Measurements from ENCODE around the gene NFIB. TPM values are rescaled to one million over a fixed set of nuclear protein-coding genes. Genes with fewer than 3 reads are reported as not detected.

NFIB gene
- total and polyA plus RNA-seq, 2 of the 13 experiments (the other 11 are each of a cell fraction or from before 2014, with no cell fraction given): 0.98 to 4.6 TPM

DNA sequence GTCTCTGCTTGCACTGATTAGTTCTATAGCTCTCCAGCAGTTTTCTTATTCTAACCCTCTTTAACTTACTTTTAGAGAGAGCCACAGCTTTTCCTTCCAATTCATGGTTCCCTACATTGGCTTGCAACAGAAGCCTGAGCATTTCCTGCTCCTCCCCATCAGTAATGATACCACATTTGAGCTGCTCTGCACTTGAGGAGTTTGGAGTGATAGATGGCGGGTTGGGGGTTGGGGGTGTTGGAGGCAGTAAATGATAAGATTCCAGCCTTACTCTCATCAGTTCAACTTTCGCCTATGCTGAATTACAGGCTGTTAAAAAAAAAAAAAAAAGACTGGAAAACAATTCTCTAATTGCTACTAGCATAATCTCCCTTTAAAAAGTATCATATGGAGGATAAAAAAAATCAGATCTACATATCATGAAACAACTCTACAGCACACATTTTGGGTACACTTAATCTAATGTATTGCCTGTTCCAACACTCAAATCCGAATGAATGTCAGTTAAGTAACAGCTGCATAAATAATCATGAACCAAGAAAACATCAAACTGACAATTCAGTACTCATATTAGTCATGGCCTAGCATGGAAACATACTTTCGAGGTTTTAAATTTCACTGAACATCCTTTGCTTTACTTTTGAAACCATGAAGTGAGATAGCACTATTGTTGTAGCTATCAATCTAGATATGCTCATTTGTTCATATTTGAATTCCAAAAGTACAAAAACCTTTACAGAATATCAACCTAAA is 224.7 kb downstream of the NFIB start (continued):
- TF ChIP-seq, protein P1, sequence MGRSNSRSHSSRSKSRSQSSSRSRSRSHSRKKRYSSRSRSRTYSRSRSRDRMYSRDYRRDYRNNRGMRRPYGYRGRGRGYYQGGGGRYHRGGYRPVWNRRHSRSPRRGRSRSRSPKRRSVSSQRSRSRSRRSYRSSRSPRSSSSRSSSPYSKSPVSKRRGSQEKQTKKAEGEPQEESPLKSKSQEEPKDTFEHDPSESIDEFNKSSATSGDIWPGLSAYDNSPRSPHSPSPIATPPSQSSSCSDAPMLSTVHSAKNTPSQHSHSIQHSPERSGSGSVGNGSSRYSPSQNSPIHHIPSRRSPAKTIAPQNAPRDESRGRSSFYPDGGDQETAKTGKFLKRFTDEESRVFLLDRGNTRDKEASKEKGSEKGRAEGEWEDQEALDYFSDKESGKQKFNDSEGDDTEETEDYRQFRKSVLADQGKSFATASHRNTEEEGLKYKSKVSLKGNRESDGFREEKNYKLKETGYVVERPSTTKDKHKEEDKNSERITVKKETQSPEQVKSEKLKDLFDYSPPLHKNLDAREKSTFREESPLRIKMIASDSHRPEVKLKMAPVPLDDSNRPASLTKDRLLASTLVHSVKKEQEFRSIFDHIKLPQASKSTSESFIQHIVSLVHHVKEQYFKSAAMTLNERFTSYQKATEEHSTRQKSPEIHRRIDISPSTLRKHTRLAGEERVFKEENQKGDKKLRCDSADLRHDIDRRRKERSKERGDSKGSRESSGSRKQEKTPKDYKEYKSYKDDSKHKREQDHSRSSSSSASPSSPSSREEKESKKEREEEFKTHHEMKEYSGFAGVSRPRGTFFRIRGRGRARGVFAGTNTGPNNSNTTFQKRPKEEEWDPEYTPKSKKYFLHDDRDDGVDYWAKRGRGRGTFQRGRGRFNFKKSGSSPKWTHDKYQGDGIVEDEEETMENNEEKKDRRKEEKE (IDR thresholded peaks at IDR 0.05): no peak

DNA sequence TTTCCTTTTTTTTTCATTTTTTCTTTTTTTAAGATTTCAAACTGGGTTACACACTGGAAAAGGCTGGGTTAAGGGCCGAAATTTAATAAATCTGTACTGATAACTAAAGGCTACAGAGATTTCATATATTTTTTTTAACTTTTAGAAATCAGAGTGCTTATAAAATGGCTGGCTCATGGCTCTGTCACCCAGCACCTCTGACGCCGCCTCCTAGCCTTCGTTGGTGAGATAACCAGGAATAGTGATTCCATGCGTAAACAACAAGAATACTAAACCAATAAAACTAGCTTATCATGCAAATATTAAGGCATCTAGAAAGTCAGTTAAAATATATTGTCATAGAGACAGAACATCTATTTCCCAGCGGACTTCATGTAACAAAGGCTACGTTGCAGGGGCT is 226.4 kb downstream of the NFIB start:
- 55% methylated on average over 7 of the region's 7 CpGs for WGBS (ENCODE audit: low lambda C conversion rate)
- DNase-seq (ENCODE audit: low spot score) (no peak), FAIRE-seq (no peak), ATAC-seq (no peak)
- H4K20me1 ChIP-seq (ENCODE audit: insufficient read depth, low read length): no peaks in the 10 kb centered on the region
- no peak overlapping the region for H3K4me2 ChIP-seq (ENCODE audit: low read depth, low read length)
- ChIA-PET POLR2A (no interaction called here), CTCF (ENCODE audit: low intra/inter-chr PET ratio, low total read pairs) (no interaction called here)
- intact Hi-C loops (cut with micrococcal nuclease; ENCODE audit: unreplicated experiment): no loop called here
- no peak overlapping the region for H3K27ac ChIP-seq (ENCODE audit: extremely low read length, insufficient read depth, low read length)
- no peaks in the 10 kb centered on the region for H3K9me3 ChIP-seq (ENCODE audit: low read length)
- no peaks in the 10 kb centered on the region for H3K79me2 ChIP-seq (ENCODE audit: insufficient read depth, low read length)
- no peaks in the 10 kb centered on the region for H3K36me3 ChIP-seq (replicated peaks in 1 of 2; ENCODE audit: control insufficient read depth in 1 of 2, insufficient read depth in 2 of 2, low read length in 2 of 2)
- in situ Hi-C loops (cut with HindIII; ENCODE audit: extremely low pct_ligation_motif_present, low pct_unique_long_range_greater_than_20kb): no loop called here
- no peaks in the 10 kb centered on the region for H3K27me3 ChIP-seq (ENCODE audit: control insufficient read depth in 1 of 2, insufficient read depth in 2 of 2, low read length in 2 of 2)
- no peak overlapping the region for H3K9ac ChIP-seq (ENCODE audit: insufficient read depth, low read depth, low read length)
- H3K4me3 ChIP-seq (replicated peaks in 1 of 3; ENCODE audit: insufficient read depth in 1 of 3, low read depth in 2 of 3, low read length in 3 of 3): no peak overlapping the region
- no TSS peak for BruUV-seq (replicated peaks)
- H3K4me1 ChIP-seq (ENCODE audit: insufficient read depth, low read length): no peaks in the 10 kb centered on the region
- H2AFZ ChIP-seq (ENCODE audit: low read length): no peak overlapping the region
- TF ChIP-seq, protein P2, sequence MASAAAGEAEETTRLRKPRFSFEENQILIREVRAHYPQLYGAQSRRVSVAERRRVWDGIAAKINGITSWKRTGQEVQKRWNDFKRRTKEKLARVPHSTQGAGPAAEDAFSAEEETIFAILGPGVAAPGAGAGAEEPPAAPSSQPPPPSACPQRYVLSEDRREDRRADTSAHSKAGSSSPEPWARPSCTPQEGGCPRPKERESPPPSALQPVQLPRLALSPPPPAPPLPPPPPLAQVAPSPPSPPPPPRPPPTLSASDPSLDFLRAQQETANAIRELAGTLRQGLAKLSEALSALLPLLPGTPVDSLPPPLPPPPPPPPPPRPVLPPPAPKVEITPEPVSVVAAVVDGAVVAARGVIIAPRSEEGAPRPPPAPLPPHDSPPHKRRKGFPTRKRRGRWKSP (CRISPR knock-in tag; IDR thresholded peaks at IDR 0.05): no peak
- TF ChIP-seq, protein P3, sequence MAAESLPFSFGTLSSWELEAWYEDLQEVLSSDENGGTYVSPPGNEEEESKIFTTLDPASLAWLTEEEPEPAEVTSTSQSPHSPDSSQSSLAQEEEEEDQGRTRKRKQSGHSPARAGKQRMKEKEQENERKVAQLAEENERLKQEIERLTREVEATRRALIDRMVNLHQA (CRISPR knock-in tag; IDR thresholded peaks at IDR 0.05): no peak
- TF ChIP-seq ZNF10 (CRISPR knock-in tag; IDR thresholded peaks at IDR 0.05; ENCODE audit: borderline replicate concordance, low read depth) (no peak), ZNF644 (CRISPR knock-in tag; IDR thresholded peaks at IDR 0.05; ENCODE audit: low read depth) (no peak), RARG (CRISPR knock-in tag; IDR thresholded peaks at IDR 0.05; ENCODE audit: low read depth) (no peak)
- TF ChIP-seq, protein P4, sequence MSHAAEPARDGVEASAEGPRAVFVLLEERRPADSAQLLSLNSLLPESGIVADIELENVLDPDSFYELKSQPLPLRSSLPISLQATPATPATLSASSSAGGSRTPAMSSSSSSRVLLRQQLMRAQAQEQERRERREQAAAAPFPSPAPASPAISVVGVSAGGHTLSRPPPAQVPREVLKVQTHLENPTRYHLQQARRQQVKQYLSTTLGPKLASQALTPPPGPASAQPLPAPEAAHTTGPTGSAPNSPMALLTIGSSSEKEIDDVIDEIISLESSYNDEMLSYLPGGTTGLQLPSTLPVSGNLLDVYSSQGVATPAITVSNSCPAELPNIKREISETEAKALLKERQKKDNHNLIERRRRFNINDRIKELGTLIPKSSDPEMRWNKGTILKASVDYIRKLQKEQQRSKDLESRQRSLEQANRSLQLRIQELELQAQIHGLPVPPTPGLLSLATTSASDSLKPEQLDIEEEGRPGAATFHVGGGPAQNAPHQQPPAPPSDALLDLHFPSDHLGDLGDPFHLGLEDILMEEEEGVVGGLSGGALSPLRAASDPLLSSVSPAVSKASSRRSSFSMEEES (CRISPR knock-in tag; IDR thresholded peaks at IDR 0.05): no peak
- TF ChIP-seq, protein P5, sequence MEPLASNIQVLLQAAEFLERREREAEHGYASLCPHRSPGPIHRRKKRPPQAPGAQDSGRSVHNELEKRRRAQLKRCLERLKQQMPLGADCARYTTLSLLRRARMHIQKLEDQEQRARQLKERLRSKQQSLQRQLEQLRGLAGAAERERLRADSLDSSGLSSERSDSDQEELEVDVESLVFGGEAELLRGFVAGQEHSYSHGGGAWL (CRISPR knock-in tag; IDR thresholded peaks at IDR 0.05): no peak
- TF ChIP-seq, protein P6, sequence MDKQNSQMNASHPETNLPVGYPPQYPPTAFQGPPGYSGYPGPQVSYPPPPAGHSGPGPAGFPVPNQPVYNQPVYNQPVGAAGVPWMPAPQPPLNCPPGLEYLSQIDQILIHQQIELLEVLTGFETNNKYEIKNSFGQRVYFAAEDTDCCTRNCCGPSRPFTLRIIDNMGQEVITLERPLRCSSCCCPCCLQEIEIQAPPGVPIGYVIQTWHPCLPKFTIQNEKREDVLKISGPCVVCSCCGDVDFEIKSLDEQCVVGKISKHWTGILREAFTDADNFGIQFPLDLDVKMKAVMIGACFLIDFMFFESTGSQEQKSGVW (CRISPR knock-in tag; IDR thresholded peaks at IDR 0.05; ENCODE audit: borderline replicate concordance): no peak
- TF ChIP-seq, protein P7, sequence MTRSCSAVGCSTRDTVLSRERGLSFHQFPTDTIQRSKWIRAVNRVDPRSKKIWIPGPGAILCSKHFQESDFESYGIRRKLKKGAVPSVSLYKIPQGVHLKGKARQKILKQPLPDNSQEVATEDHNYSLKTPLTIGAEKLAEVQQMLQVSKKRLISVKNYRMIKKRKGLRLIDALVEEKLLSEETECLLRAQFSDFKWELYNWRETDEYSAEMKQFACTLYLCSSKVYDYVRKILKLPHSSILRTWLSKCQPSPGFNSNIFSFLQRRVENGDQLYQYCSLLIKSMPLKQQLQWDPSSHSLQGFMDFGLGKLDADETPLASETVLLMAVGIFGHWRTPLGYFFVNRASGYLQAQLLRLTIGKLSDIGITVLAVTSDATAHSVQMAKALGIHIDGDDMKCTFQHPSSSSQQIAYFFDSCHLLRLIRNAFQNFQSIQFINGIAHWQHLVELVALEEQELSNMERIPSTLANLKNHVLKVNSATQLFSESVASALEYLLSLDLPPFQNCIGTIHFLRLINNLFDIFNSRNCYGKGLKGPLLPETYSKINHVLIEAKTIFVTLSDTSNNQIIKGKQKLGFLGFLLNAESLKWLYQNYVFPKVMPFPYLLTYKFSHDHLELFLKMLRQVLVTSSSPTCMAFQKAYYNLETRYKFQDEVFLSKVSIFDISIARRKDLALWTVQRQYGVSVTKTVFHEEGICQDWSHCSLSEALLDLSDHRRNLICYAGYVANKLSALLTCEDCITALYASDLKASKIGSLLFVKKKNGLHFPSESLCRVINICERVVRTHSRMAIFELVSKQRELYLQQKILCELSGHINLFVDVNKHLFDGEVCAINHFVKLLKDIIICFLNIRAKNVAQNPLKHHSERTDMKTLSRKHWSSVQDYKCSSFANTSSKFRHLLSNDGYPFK (CRISPR knock-in tag; IDR thresholded peaks at IDR 0.05; ENCODE audit: borderline replicate concordance): no peak

All from HepG2 (cell line).